ENCODE results near the gene UPK3BL2. TPM values are rescaled to one million over a fixed set of nuclear protein-coding genes. Genes with fewer than 3 reads are reported as not detected.
"Not testable (repeated sequence)": the region's sequence is repeated elsewhere in the genome, so short reads cannot be mapped to it uniquely, and the experiment has no call there.

The UPK3BL2 gene
- total and polyA plus RNA-seq, 9 donors, result 3.4 to 16.7 (median 10.5) TPM; not detected in 1

DNA sequence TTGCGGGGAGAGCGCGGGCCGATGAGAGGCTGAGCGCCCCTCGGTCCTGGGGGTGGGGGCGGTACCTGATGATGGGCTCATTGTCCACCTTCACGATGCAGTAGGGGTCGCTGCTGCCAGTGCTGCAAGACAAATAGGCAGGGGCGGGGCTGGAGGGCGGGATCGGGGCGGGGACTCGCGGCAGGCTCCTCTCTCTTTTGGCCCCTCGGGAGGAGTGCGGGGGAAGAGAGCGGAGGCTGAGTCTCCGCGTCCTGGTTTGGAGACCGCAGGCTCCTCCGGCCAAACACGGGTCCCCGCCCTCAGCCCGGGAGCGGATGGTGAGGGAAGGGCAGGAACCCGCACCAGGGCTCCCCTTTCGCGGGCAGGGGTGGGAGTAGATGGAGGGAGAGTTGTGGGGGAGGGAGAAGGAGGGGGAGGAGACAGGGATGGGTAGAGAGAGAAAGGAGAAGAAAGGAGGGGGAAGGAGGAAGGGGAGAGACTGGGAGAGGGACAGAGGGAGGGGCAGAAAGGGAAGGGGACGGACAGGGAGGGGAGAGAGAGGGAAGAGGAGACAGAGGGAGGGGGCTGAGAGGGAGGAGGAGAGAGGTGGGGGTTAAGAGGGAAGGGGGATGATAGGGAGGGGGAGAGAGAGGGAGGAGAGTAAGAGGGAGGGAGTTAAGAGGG is 31.5 kb downstream of the UPK3BL2 start:
- H3K27me3 ChIP-seq; H3K9me3 ChIP-seq; H3K4me3 ChIP-seq; H3K4me1 ChIP-seq (ENCODE audit: insufficient read depth); H3K36me3 ChIP-seq; DNase-seq; intact Hi-C loops (cut with DNase I); H3K27ac ChIP-seq: not testable (repeated sequence)
- WGBS, 3 donors, result no CpG with 5 or more reads among the region's 30 CpGs

DNA sequence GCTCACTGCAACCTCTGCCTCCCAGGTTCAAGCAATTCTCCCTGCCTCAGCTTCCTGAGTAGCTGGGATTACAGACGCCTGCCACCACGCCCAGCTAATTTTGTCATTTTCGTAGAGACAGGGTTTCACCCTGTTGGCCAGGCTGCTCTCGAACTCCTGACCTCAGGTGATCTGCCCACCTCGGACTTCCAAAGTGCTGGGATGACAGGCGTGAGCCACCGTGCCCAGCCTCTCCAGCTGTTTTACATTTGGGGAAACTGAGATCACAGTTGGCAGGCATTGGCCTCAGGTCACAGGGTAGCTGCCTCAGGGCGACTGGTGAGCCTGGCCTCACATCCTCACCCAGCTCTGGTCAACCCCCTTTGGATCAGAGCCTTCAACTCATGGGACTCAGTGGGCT is 32.9 kb downstream of the UPK3BL2 start:
- H3K9me3 ChIP-seq; H3K36me3 ChIP-seq; intact Hi-C loops (cut with DNase I); H3K4me3 ChIP-seq; H3K27ac ChIP-seq; H3K27me3 ChIP-seq; H3K4me1 ChIP-seq (ENCODE audit: insufficient read depth): not testable (repeated sequence)
- peak in 1 of 5 donors; percentile 43 for DNase-seq
- 74 to 85% (median 77%) methylated on average over 4 to 5 of the region's 8 CpGs for whole genome bisulfite sequencing, 3 donors

DNA sequence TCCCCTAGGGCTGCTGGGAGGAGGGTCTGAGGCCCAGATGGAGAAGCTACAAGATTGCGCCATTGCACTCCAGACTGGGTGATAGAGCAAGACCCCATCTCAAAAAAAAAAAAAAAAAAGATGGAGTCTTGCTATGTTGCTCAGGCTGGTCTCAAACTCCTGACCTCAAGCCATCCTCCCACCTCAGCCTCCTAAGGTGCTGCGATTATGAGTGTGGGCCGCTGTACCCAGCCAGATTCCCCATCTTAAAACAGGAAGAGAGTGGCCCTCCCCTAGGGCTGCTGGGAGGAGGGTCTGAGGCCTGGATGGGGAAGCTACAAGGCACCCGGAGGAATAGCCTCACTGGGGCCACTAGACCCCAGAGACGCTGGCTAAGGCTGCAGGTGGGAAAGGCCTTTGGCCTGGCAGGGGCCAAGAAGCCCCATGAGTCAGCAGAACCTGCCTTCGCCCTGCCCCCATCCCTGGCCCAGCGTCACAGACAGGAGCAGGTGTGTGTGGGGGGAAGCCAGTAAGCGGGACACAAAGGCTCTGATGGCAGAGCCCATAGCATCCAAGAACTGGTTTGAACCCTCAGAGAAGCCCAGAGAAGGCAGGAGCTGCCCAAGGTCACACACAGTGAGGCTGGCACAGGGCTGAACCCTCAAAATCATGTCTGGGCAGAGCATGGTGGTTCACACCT is 35.9 kb downstream of the UPK3BL2 start:
- DNase-seq, result peak in 2 of 5 donors; percentile 5 to 27
- intact Hi-C loops (cut with DNase I); H3K9me3 ChIP-seq; H3K36me3 ChIP-seq; H3K27me3 ChIP-seq; H3K27ac ChIP-seq; H3K4me1 ChIP-seq (ENCODE audit: insufficient read depth); H3K4me3 ChIP-seq: not testable (repeated sequence)
- WGBS, 3 donors, result 80 to 85% methylated on average over 2 of the region's 8 CpGs; no CpG with 5 or more reads in 1 of the 3 donors

DNA sequence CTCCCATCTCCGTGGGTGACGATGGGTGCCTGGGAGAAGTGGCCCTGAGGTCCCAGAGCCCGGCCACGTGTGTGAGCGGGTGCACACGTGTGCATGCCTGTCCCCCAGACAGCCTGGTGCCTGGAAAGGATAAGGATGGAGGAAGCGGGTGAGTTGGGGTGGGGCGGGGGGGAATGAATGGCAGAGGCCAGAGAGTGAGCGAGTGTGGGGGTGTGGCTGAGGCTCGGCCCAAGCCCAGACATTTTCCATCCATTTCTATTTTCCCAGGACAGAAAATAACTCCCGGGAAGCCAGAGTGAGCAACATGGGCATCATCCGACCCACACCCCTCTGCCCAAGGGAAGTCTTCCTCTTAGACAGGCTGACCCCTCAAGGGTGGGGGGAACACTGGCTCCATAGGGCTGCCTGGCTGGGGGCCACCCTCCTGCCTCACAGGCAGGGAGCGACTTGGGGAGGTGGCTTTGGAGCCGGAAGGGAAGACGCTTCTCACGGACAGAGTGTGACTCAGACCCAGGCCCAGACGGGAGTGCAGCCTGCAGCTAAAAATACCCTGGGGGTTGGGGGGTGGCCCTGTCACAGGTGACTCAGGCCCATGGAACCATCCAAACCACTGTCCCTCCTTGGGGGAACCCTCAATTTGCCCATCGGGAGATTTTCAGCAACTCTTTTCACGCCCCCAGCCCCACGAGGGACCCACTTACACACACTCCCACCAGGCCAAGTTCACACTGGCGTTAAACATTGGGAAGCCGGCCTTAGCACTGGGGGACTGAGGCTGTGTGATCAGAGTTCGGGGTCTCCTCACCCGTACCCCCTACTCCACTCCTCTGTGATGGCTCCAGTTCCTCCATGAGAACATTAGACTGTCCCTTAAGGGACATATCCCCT is 38.0 kb downstream of the UPK3BL2 start:
- H3K4me1 ChIP-seq (ENCODE audit: insufficient read depth); H3K27me3 ChIP-seq; intact Hi-C loops (cut with DNase I); H3K27ac ChIP-seq; H3K4me3 ChIP-seq; H3K36me3 ChIP-seq; H3K9me3 ChIP-seq: not testable (repeated sequence)
- 73% methylated on average over 5 of the region's 24 CpGs; no CpG with 5 or more reads in 1 of the 3 donors for WGBS, 3 donors
- peak in 2 of 5 donors; percentile 8 to 15 for DNase-seq

- H3K36me3 ChIP-seq; DNase-seq; intact Hi-C loops (cut with DNase I); H3K9me3 ChIP-seq; H3K4me1 ChIP-seq (ENCODE audit: insufficient read depth); H3K27ac ChIP-seq; H3K4me3 ChIP-seq; H3K27me3 ChIP-seq: not testable (repeated sequence)
- no CpG with 5 or more reads among the region's 12 CpGs for WGBS, 3 donors
These were observed 40.4 kb downstream of the UPK3BL2 start for GRCh38 chr7:102503141-102503540.

- H3K27ac ChIP-seq; H3K27me3 ChIP-seq; H3K9me3 ChIP-seq; H3K36me3 ChIP-seq; intact Hi-C loops (cut with DNase I); H3K4me1 ChIP-seq (ENCODE audit: insufficient read depth); H3K4me3 ChIP-seq: not testable (repeated sequence)
- WGBS, 3 donors, result 91 to 95% (median 91%) methylated on average over 10 to 14 of the region's 16 CpGs
- peak in 1 of 5 donors; percentile 10 for DNase-seq
These were observed 45.2 kb downstream of the UPK3BL2 start for GRCh38 chr7:102498321-102498720.

- H3K27ac ChIP-seq; intact Hi-C loops (cut with DNase I); H3K4me3 ChIP-seq; H3K36me3 ChIP-seq; H3K27me3 ChIP-seq; H3K9me3 ChIP-seq; H3K4me1 ChIP-seq (ENCODE audit: insufficient read depth): not testable (repeated sequence)
- WGBS, 3 donors, result 67 to 100% methylated on average over 1 of the region's 5 CpGs; no CpG with 5 or more reads in 1 of the 3 donors
- peak in 1 of 5 donors; percentile 13 for DNase-seq
These were observed 46.2 kb downstream of the UPK3BL2 start for GRCh38 chr7:102497308-102497707.

- H3K4me3 ChIP-seq; intact Hi-C loops (cut with DNase I); H3K4me1 ChIP-seq (ENCODE audit: insufficient read depth); H3K9me3 ChIP-seq; H3K27me3 ChIP-seq; H3K27ac ChIP-seq; H3K36me3 ChIP-seq: not testable (repeated sequence)
- 72 to 90% (median 80%) methylated on average over 3 to 5 of the region's 10 CpGs for WGBS, 3 donors
- peak in 2 of 5 donors; percentile 10 to 15 for DNase-seq
These were observed 46.6 kb downstream of the UPK3BL2 start for GRCh38 chr7:102496861-102497260.

- DNase-seq; H3K9me3 ChIP-seq; H3K4me3 ChIP-seq; intact Hi-C loops (cut with DNase I); H3K4me1 ChIP-seq (ENCODE audit: insufficient read depth); H3K27ac ChIP-seq; H3K27me3 ChIP-seq; H3K36me3 ChIP-seq: not testable (repeated sequence)
- no CpG with 5 or more reads among the region's 67 CpGs for WGBS, 3 donors
These were observed 48.9 kb downstream of the UPK3BL2 start for GRCh38 chr7:102494473-102495149.

GRCh38 chr7:102494026-102494425 is 49.5 kb downstream of the UPK3BL2 start:
- H3K4me3 ChIP-seq; intact Hi-C loops (cut with DNase I): not testable (repeated sequence)
- 84 to 100% methylated on average over 2 to 8 of the region's 15 CpGs; no CpG with 5 or more reads in 1 of the 3 donors for WGBS, 3 donors

More at GRCh38 chr7:102494026-102494425, 49.5 kb downstream of the UPK3BL2 start:
- H3K27ac ChIP-seq; H3K36me3 ChIP-seq; H3K27me3 ChIP-seq; H3K9me3 ChIP-seq; H3K4me1 ChIP-seq (ENCODE audit: insufficient read depth): not testable (repeated sequence)
- peak in 2 of 5 donors; percentile 9 to 19 for DNase-seq

Data from ovary (tissue), 9 donors.